Measurements from ENCODE around the gene NEK11. TPM values are rescaled to one million over a fixed set of nuclear protein-coding genes. Genes with fewer than 3 reads are reported as not detected.

Gene NEK11
- total RNA-seq, 1 donor from 2014 or later, result 1.1 TPM

DNA sequence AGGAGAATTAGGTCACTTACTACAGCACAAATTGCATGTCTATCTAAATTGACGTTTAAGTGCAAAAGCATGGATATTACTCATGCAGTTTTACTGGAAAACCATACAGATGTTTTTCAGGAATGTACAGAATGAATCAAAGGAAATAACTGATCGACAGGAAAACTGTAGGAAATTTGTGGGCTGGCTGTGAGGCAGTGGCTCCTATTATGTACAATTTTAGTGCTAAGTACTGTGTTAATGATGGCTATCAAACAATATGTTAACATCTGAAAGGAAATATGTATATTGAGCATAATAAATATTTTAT, 361.8 kb downstream of the NEK11 start:
- Mint-ChIP-seq H3K9me3 (no peaks in the 10 kb centered on the region), H3K27me3 (no peaks in the 10 kb centered on the region), H3K4me3 (no peak overlapping the region), H3K4me1 (peaks cover 31% of the 10 kb centered on the region), H3K27ac (no peak overlapping the region), H3K36me3 (ENCODE audit: low read depth) (peaks cover 21% of the 10 kb centered on the region)
- DNase-seq, result no peak
- intact Hi-C loops (cut with micrococcal nuclease), result no loop called here

DNA sequence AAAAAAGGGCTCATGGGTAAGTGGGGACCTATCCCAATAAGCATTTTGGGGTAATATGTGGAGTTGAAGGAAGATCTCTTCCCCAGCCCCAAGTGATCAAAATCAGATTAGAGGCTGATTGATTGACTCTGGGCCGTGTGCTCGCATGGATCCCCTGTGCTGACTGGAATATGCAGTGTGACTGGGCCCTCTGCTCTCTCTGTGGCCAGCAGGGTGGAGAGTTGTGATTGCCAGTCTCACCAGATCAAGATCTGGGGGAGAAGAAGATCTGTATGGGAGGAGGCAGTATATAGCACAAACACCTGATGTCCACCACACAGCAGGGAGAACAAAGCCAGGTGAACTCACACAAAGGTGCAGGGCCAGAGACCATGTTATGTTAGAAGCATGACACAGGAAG, 363.7 kb downstream of the NEK11 start:
- Mint-ChIP-seq H3K4me1 (peaks cover 19% of the 10 kb centered on the region), H3K27ac (no peak overlapping the region), H3K4me3 (no peak overlapping the region), H3K27me3 (no peaks in the 10 kb centered on the region), H3K9me3 (no peaks in the 10 kb centered on the region), H3K36me3 (ENCODE audit: low read depth) (peaks cover 6% of the 10 kb centered on the region)
- intact Hi-C loops (cut with micrococcal nuclease), result no loop called here
- no peak for DNase-seq

DNA sequence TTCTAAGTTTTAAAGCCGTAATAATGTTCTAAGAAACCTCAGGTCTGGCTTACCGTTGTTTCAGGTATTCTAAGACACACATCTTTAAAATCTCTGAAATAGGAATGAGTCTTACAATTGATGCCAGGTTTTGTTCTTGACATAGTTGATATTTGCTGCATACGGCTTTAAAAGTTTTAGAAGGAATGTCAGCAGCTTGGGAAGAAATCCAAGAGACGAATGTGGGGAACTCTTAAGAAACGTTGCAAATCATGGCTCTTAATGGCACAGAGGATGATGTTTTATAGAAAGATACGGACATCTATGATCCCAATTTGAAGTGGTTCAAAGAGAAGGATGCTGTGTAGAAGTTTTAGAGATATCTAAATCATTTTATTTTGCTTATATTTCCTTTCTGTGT, 366.4 kb downstream of the NEK11 start:
- intact Hi-C loops (cut with micrococcal nuclease), result no loop called here
- Mint-ChIP-seq H3K36me3 (ENCODE audit: low read depth) (no peaks in the 10 kb centered on the region), H3K27ac (no peak overlapping the region), H3K27me3 (peaks cover 2% of the 10 kb centered on the region), H3K4me1 (peaks cover 1% of the 10 kb centered on the region), H3K9me3 (no peaks in the 10 kb centered on the region), H3K4me3 (no peak overlapping the region)
- DNase-seq, result no peak

DNA sequence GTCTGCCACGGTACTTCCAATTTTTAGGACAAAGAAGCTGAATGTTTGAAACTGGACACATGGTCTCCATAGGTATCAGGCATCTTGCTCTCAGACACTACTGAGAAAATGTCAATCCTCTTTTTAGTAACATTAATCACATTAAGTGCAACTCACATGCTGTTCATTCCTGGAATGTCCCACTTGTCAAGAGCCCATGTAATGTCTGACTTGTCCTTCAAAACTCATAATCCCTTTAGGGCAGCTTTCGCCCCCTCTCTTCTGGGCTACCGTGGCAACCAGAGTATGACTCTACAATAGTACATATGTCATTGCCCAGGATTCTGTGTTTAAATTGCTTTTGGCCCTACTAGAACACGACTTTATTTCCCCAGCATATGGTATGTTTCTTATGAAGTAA, 367.2 kb downstream of the NEK11 start:
- no peaks in the 10 kb centered on the region for H3K4me1 Mint-ChIP-seq
- H3K27ac Mint-ChIP-seq, result no peak overlapping the region
- H3K36me3 Mint-ChIP-seq (ENCODE audit: low read depth), result no peaks in the 10 kb centered on the region
- DNase-seq, result no peak
- no peaks in the 10 kb centered on the region for H3K9me3 Mint-ChIP-seq
- peaks cover 2% of the 10 kb centered on the region for H3K27me3 Mint-ChIP-seq
- intact Hi-C loops (cut with micrococcal nuclease), result no loop called here
- no peak overlapping the region for H3K4me3 Mint-ChIP-seq

DNA sequence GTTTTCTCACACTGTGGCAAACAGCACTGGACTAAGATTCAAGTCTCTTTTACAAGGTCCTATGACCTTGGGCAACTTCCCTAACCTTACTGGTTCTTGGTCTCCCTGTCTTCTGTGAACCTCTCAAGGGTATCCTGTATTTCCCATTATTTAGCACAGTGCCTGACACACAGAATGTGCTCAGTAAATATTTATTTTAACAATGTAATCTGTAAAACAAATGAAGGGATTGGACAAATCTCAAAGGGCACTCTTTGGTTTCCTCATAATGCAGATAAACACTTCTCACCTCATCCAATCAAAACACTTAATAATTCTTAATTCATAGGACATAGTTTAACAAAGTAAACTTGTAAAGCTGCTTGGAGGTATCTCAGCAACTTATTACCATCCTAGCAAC, 367.7 kb downstream of the NEK11 start:
- no peak for DNase-seq
- intact Hi-C loops (cut with micrococcal nuclease), result no loop called here
- Mint-ChIP-seq H3K4me3 (no peak overlapping the region), H3K9me3 (no peaks in the 10 kb centered on the region), H3K27me3 (peaks cover 2% of the 10 kb centered on the region), H3K36me3 (ENCODE audit: low read depth) (no peaks in the 10 kb centered on the region), H3K4me1 (no peaks in the 10 kb centered on the region), H3K27ac (no peak overlapping the region)

DNA sequence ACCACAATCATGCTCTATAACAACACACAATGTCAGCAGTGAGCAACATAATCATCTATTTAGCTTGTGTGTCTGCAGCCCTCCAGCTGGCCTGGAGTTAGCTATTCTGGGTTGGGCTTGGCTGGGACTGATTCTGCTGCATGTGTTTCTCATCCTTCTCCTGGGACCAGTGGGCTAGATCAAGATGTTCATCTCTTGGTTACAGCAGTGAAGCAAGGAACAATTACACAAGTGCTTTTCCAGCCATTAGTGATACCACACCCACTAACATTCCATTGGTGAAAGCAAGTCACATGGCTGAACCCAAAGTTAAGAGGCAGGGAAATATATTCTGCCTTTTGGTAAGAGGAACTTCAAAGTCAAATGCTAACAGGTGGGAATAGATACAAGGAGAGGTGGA, 369.5 kb downstream of the NEK11 start:
- Mint-ChIP-seq H3K36me3 (ENCODE audit: low read depth) (no peaks in the 10 kb centered on the region), H3K9me3 (no peaks in the 10 kb centered on the region), H3K4me1 (no peaks in the 10 kb centered on the region), H3K27ac (no peak overlapping the region), H3K27me3 (peaks cover 2% of the 10 kb centered on the region), H3K4me3 (no peak overlapping the region)
- DNase-seq, result no peak
- intact Hi-C loops (cut with micrococcal nuclease), result no loop called here

DNA sequence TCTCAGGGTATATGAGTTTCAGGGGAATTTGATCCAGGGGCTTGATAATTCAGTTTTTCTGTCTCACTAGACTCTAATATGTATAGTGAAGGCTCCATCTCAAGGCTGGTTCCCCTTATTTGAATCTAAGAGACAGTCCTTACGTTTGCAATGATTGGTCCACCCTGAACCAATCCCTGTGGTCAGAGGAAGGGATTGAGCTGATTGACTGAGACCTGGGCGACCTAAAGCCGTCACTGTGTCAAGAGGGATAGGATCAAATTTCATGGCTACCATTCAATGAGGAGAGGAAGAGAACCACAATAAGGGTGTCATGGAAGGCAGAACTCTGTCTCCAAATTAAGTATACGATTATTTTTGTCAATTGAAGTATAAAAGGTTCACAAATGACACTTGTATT, 371.2 kb downstream of the NEK11 start:
- intact Hi-C loops (cut with micrococcal nuclease), result no loop called here
- no peaks in the 10 kb centered on the region for H3K4me1 Mint-ChIP-seq
- H3K27ac Mint-ChIP-seq, result no peak overlapping the region
- H3K27me3 Mint-ChIP-seq, result peaks cover 2% of the 10 kb centered on the region
- H3K4me3 Mint-ChIP-seq, result no peak overlapping the region
- no peaks in the 10 kb centered on the region for H3K9me3 Mint-ChIP-seq
- H3K36me3 Mint-ChIP-seq (ENCODE audit: low read depth), result no peaks in the 10 kb centered on the region
- no peak for DNase-seq

Other genes with a start within 250 kb of the NEK11 start
- gene ATP2C1, start 132.8 kb upstream of the NEK11 start, total RNA-seq, result 59.1 and 61.7 TPM in 2 replicates
- gene ASTE1, start 52 bp upstream of the NEK11 start, total RNA-seq, result 8.7 and 9.5 TPM in 2 replicates

Measured in activated CD4-positive, alpha-beta T cell treated with anti-CD3 and anti-CD28 coated beads, Interleukin-2, amount 10 ng/mL, durations not matched to agents 24 days and 14 days (primary cell).